ENCODE data around the gene PDE1A.
"Not testable (repeated sequence)": the region's sequence is repeated elsewhere in the genome, so short reads cannot be mapped to it uniquely, and the experiment has no call there.

The PDE1A gene

GRCh38 chr2:182298456-182298855, 128.4 kb downstream of the PDE1A start:
- DNase-seq (ENCODE audit: low read depth): no peak
- in situ Hi-C loops (cut with HindIII; ENCODE audit: low sequenced_read_pairs): no loop called here
- no peak for TF ChIP-seq CTCF (IDR thresholded peaks at IDR 0.05; ENCODE audit: low read depth, low read length, missing control alignments)
- H3K4me3 ChIP-seq (ENCODE audit: low read depth, low read length): no peak overlapping the region

- in situ Hi-C loops (cut with HindIII; ENCODE audit: low sequenced_read_pairs): no loop called here
- DNase-seq (ENCODE audit: low read depth): no peak
- no peak overlapping the region for H3K4me3 ChIP-seq (ENCODE audit: low read depth, low read length)
- TF ChIP-seq CTCF (IDR thresholded peaks at IDR 0.05; ENCODE audit: low read depth, low read length, missing control alignments): no peak
Measured at GRCh38 chr2:182291296-182291695, 135.5 kb downstream of the PDE1A start.

GRCh38 chr2:182283512-182283911, 143.3 kb downstream of the PDE1A start:
- in situ Hi-C loops (cut with HindIII; ENCODE audit: low sequenced_read_pairs): no loop called here
- H3K4me3 ChIP-seq (ENCODE audit: low read depth, low read length): no peak overlapping the region
- no peak for DNase-seq (ENCODE audit: low read depth)
- TF ChIP-seq CTCF (IDR thresholded peaks at IDR 0.05; ENCODE audit: low read depth, low read length, missing control alignments): no peak

GRCh38 chr2:182281276-182281675, 145.6 kb downstream of the PDE1A start:
- no peak for TF ChIP-seq CTCF (IDR thresholded peaks at IDR 0.05; ENCODE audit: low read depth, low read length, missing control alignments)
- no peak overlapping the region for H3K4me3 ChIP-seq (ENCODE audit: low read depth, low read length)
- no peak for DNase-seq (ENCODE audit: low read depth)
- in situ Hi-C loops (cut with HindIII; ENCODE audit: low sequenced_read_pairs): no loop called here

GRCh38 chr2:182280118-182280517, 146.7 kb downstream of the PDE1A start:
- TF ChIP-seq CTCF (IDR thresholded peaks at IDR 0.05; ENCODE audit: low read depth, low read length, missing control alignments): no peak
- peak; percentile 28 for DNase-seq (ENCODE audit: low read depth)
- in situ Hi-C loops (cut with HindIII; ENCODE audit: low sequenced_read_pairs): no loop called here
- H3K4me3 ChIP-seq (ENCODE audit: low read depth, low read length): no peak overlapping the region

- in situ Hi-C loops (cut with HindIII; ENCODE audit: low sequenced_read_pairs); DNase-seq (ENCODE audit: low read depth): not testable (repeated sequence)
Measured at GRCh38 chr2:182276662-182277061, 150.2 kb downstream of the PDE1A start.

GRCh38 chr2:182267971-182268370, 158.9 kb downstream of the PDE1A start:
- in situ Hi-C loops (cut with HindIII; ENCODE audit: low sequenced_read_pairs): no loop called here
- TF ChIP-seq CTCF (IDR thresholded peaks at IDR 0.05; ENCODE audit: low read depth, low read length, missing control alignments): no peak

More at GRCh38 chr2:182276662-182277061, 150.2 kb downstream of the PDE1A start:
- not testable (repeated sequence) for H3K4me3 ChIP-seq (ENCODE audit: low read depth, low read length)

More at GRCh38 chr2:182267971-182268370, 158.9 kb downstream of the PDE1A start:
- no peak for DNase-seq (ENCODE audit: low read depth)
- H3K4me3 ChIP-seq (ENCODE audit: low read depth, low read length): no peak overlapping the region
